ENCODE results near the gene CD300LF.

- TF ChIP-seq CTCF (IDR thresholded peaks at IDR 0.05; ENCODE audit: insufficient read depth, low read length, poor library complexity, severe bottlenecking), result no peak
- TF ChIP-seq EZH2phosphoT487 (conservative IDR thresholded peaks at IDR 0.05; ENCODE audit: low read length), result no peak
Observed at GRCh38 chr17:74737299-74738050, 24.8 kb upstream of the CD300LF start.

Data from SU-DHL-6 (cell line).